H1 (cell line): ENCODE data around the gene RBM5. TPM values are rescaled to one million over a fixed set of nuclear protein-coding genes. Genes with fewer than 3 reads are reported as not detected.

ENCODE experiments used
- CHD1 ChIP-seq: IDR thresholded peaks from 2 replicates; pipeline ENCODE4 v1.6.1; 2012; ENCODE audit warnings: low read depth, low read length, improper control_type of control experiment
- CREB1 ChIP-seq: IDR thresholded peaks from 2 replicates; pipeline ENCODE4 v1.6.1; 2012; ENCODE audit warnings: inconsistent platforms
- EP300 ChIP-seq, 2 experiments: IDR thresholded peaks; 1 replicate in 1 of 2; 2 replicates in 1 of 2; pipeline ENCODE4 v1.6.1; 2011 to 2012; ENCODE audit warnings: low read depth in 2 of 2, low read length in 2 of 2, mild to moderate bottlenecking in 2 of 2, borderline replicate concordance in 1 of 2, inconsistent platforms in 1 of 2, moderate library complexity in 1 of 2
- GABPA ChIP-seq: IDR thresholded peaks from 2 replicates; pipeline ENCODE4 v1.6.1; 2011; ENCODE audit warnings: mild to moderate bottlenecking, low read length, moderate library complexity, borderline replicate concordance; ENCODE audit not compliant: insufficient read depth
- KDM5A ChIP-seq: fragments of 200-600 bp; IDR thresholded peaks from 2 replicates; pipeline ENCODE4 v1.7.1; 2012; ENCODE audit warnings: mild to moderate bottlenecking, low read length, inconsistent platforms, mixed read lengths
- RXRA ChIP-seq: IDR thresholded peaks from 2 replicates; pipeline ENCODE4 v1.6.1; 2011; ENCODE audit warnings: low read depth, mild to moderate bottlenecking, low read length, moderate library complexity; ENCODE audit not compliant: insufficient read depth
- SRF ChIP-seq: IDR thresholded peaks from 2 replicates; pipeline ENCODE4 v1.6.1; 2011; ENCODE audit warnings: mild to moderate bottlenecking, low read depth, low read length, moderate library complexity
- polyA plus RNA-seq, 7 experiments: library from polyadenylated mRNA; depleted of rRNA in 3 of 7; stranded (reverse) in 5 of 7; unstranded in 2 of 7; fragments of >200 nt in 5 of 7; fragments of 200-250 nt in 2 of 7; gene quantifications; 1 replicate in 5 of 7; 2 replicates in 1 of 7; 4 replicates in 1 of 7; pipeline versions ENCODE4 v1.2.1 to v1.2.3, GENCODE V29; 2011 to 2013; ENCODE audit warnings: missing spikeins in 2 of 7, mixed read lengths in 2 of 7
- total RNA-seq: library from RNA; stranded (reverse); fragmentation: NEBNext Ultra II Directional; extraction: Animal tissue kit (Norgen Biotek cat#: 25700); gene quantifications from 2 replicates; pipeline ENCODE4 v1.2.1, GENCODE V29; 2021
- TF ChIP-seq, protein P1 (sequence below): IDR thresholded peaks from 2 replicates; pipeline ENCODE4 v1.6.1; 2011; ENCODE audit warnings: low read depth, mild to moderate bottlenecking, low read length; ENCODE audit not compliant: insufficient read depth

RBM5 gene
- total and polyA plus RNA-seq, 2 of the 8 experiments (the other 6 are each of a cell fraction or from before 2014, with no cell fraction given) = 82.7 to 144 TPM

DNA sequence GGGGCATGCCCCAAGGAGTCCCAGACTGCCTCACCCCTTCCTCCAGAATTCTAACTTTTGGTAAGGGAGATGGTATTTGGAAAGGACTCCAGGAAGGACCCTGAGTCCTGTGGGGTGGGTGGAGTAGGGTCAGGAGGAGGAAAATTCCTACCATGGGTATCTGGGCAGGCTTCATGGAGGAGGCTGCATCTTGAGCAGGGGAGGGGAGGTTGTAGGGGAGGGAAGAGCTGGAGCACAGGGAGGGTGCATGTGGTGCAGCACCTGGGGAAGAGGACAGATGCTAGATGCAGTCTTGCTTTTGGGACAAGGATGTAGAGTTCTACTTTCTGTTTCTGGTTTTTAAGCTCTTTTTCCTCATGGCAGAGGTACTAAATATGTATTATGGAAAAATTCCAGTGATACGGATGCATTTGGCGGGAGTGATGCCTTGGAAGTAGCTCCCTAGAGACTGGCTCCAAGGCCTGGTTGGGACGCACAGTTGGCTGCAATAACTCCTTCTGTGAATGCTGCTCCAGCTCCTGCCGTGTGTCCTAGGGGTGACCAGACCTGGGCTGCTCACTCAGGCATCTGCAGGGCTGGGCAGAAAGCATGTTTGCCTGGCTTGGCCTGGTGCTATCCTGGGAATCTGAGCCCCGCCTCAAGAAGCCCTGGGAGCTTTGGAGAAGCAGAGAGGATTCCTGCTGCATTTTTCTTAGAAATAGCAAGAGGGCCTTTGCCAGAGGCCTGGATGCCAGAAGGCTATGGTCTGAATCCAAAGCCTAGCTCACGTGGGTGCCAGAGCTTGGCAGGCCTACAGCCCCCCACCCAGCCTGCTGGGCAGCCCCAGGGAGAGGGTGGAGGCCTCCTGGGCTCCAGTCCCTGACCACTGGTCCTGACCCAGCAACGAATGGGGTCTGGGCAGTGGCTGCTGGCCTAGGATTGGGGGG, 76.5 kb downstream of the RBM5 start (continued):
- TF ChIP-seq SRF (no peak), RXRA (no peak), CHD1 (no peak), KDM5A (no peak), CREB1 (no peak), EP300 (IDR thresholded peaks at IDR 0.05; ENCODE audit: borderline replicate concordance in 1 of 2, low read depth in 2 of 2, low read length in 2 of 2) (no peak), GABPA (no peak)
- TF ChIP-seq, protein P1, sequence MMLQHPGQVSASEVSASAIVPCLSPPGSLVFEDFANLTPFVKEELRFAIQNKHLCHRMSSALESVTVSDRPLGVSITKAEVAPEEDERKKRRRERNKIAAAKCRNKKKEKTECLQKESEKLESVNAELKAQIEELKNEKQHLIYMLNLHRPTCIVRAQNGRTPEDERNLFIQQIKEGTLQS = no peak
- TF ChIP-seq, all 59 proteins: peak for 0
